Glutamatergic neuron (in vitro differentiated cells): Measurements from ENCODE around the gene YPEL1. TPM values are rescaled to one million over a fixed set of nuclear protein-coding genes. Genes with fewer than 3 reads are reported as not detected.

Experiments
- DNase-seq: peaks from one replicate; pipeline ENCODE4 v3.0.0; 2022
- H3K27ac Mint-ChIP-seq: one replicate; pipeline ENCODE4 v1.8.0; 2020; ENCODE audit warnings: mild to moderate bottlenecking, mixed read lengths, inconsistent platforms; ENCODE audit not compliant: unreplicated experiment
- H3K27me3 Mint-ChIP-seq: one replicate; pipeline ENCODE4 v1.8.0; 2020; ENCODE audit warnings: mild to moderate bottlenecking, moderate library complexity, mixed read lengths, inconsistent platforms; ENCODE audit not compliant: unreplicated experiment
- H3K36me3 Mint-ChIP-seq: one replicate; pipeline ENCODE4 v1.8.0; 2020; ENCODE audit warnings: mild to moderate bottlenecking, mixed read lengths, inconsistent platforms; ENCODE audit not compliant: unreplicated experiment
- H3K4me1 Mint-ChIP-seq: one replicate; pipeline ENCODE4 v1.8.0; 2020; ENCODE audit warnings: mild to moderate bottlenecking, low read depth, mixed read lengths, inconsistent platforms; ENCODE audit not compliant: unreplicated experiment
- H3K4me3 Mint-ChIP-seq: one replicate; pipeline ENCODE4 v1.8.0; 2020; ENCODE audit warnings: mild to moderate bottlenecking, mixed read lengths, inconsistent platforms; ENCODE audit not compliant: unreplicated experiment
- H3K9me3 Mint-ChIP-seq: one replicate; pipeline ENCODE4 v1.8.0; 2020; ENCODE audit warnings: mild to moderate bottlenecking, moderate library complexity, mixed read lengths, inconsistent platforms; ENCODE audit not compliant: unreplicated experiment
- CTCF ChIP-seq: fragments of 200-600 bp; sonication (generic); IDR thresholded peaks from one replicate; pipeline ENCODE4 v1.5.0; 2021; ENCODE audit not compliant: partially characterized antibody, unreplicated experiment
- total RNA-seq: library from RNA; stranded (reverse); fragmentation: NEBNext Ultra II Directional; extraction: Animal tissue kit (Norgen Biotek cat#: 25700); gene quantifications from one replicate; pipeline ENCODE4 v1.2.1, GENCODE V29; 2021; ENCODE audit not compliant: unreplicated experiment

The YPEL1 gene
- total RNA-seq, 1 donor from 2014 or later: 71.2 TPM

GRCh38 chr22:21690401-21690801, 45.2 kb downstream of the YPEL1 start:
- no peak for DNase-seq
- H3K4me1 Mint-ChIP-seq: peaks cover 12% of the 10 kb centered on the region
- H3K4me3 Mint-ChIP-seq: no peak overlapping the region
- H3K36me3 Mint-ChIP-seq: peaks cover 6% of the 10 kb centered on the region
- peaks cover 9% of the 10 kb centered on the region for H3K27me3 Mint-ChIP-seq
- H3K27ac Mint-ChIP-seq: peak overlapping the region; percentile 40
- peaks cover 6% of the 10 kb centered on the region for H3K9me3 Mint-ChIP-seq
- TF ChIP-seq CTCF: no peak

- H3K4me1 Mint-ChIP-seq: peaks cover 12% of the 10 kb centered on the region
- H3K27ac Mint-ChIP-seq: peak overlapping the region; percentile 33
- no peak overlapping the region for H3K4me3 Mint-ChIP-seq
- TF ChIP-seq CTCF: no peak
- peaks cover 6% of the 10 kb centered on the region for H3K9me3 Mint-ChIP-seq
- H3K36me3 Mint-ChIP-seq: peaks cover 6% of the 10 kb centered on the region
- no peak for DNase-seq
- peaks cover 11% of the 10 kb centered on the region for H3K27me3 Mint-ChIP-seq
Measured at GRCh38 chr22:21688706-21689381, 46.8 kb downstream of the YPEL1 start.

GRCh38 chr22:21688341-21688705, 47.3 kb downstream of the YPEL1 start:
- Mint-ChIP-seq H3K9me3 (peaks cover 6% of the 10 kb centered on the region), H3K36me3 (peaks cover 6% of the 10 kb centered on the region), H3K4me1 (peaks cover 12% of the 10 kb centered on the region), H3K27ac (no peak overlapping the region), H3K27me3 (peaks cover 11% of the 10 kb centered on the region), H3K4me3 (no peak overlapping the region)
- no peak for DNase-seq
- no peak for TF ChIP-seq CTCF

GRCh38 chr22:21687685-21688259, 47.8 kb downstream of the YPEL1 start:
- Mint-ChIP-seq H3K9me3 (peaks cover 8% of the 10 kb centered on the region), H3K4me1 (peaks cover 12% of the 10 kb centered on the region), H3K4me3 (no peak overlapping the region), H3K27me3 (peaks cover 11% of the 10 kb centered on the region), H3K27ac (no peak overlapping the region), H3K36me3 (peaks cover 6% of the 10 kb centered on the region)
- no peak for TF ChIP-seq CTCF
- DNase-seq: no peak

GRCh38 chr22:21686634-21687393, 48.8 kb downstream of the YPEL1 start:
- no peak for DNase-seq
- Mint-ChIP-seq H3K4me1 (peaks cover 12% of the 10 kb centered on the region), H3K27ac (no peak overlapping the region), H3K27me3 (peaks cover 11% of the 10 kb centered on the region), H3K9me3 (peaks cover 8% of the 10 kb centered on the region), H3K36me3 (peaks cover 6% of the 10 kb centered on the region), H3K4me3 (no peak overlapping the region)
- no peak for TF ChIP-seq CTCF
